HepG2 (cell line): ENCODE results near the gene SETD7. TPM values are rescaled to one million over a fixed set of nuclear protein-coding genes. Genes with fewer than 3 reads are reported as not detected.
A peak's percentile ranks its signal among the peaks of the same experiment; 100 is the strongest.

Experiments used
- CBFB ChIP-seq: sonication (generic); formaldehyde crosslinking; IDR thresholded peaks from 2 replicates; pipeline ENCODE4 v1.4.0; 2020; ENCODE audit warnings: missing genetic modification reagents
- EZH2 ChIP-seq: conservative IDR thresholded peaks from 2 replicates; pipeline ENCODE4 v1.6.1; 2012; ENCODE audit warnings: mild to moderate bottlenecking, low read depth, low read length, moderate library complexity
- HNRNPLL ChIP-seq: fragments of 200-400 bp; formaldehyde crosslinking; IDR thresholded peaks from 2 replicates; pipeline ENCODE4 v1.6.1; 2017; ENCODE audit warnings: mild to moderate bottlenecking, low read depth, low read length; ENCODE audit not compliant: poor library complexity, severe bottlenecking
- HOMEZ ChIP-seq: IDR thresholded peaks from 2 replicates; pipeline ENCODE4 v1.6.1; 2016; ENCODE audit warnings: low read depth
- HOXA9 ChIP-seq: sonication (generic); formaldehyde crosslinking; IDR thresholded peaks from 2 replicates; pipeline ENCODE4 v1.8.1; 2022; ENCODE audit warnings: missing genetic modification reagents, mild to moderate bottlenecking, moderate library complexity, borderline replicate concordance
- IRX3 ChIP-seq: sonication (generic); formaldehyde crosslinking; IDR thresholded peaks from 2 replicates; pipeline ENCODE4 v1.8.1; 2023; ENCODE audit warnings: mild to moderate bottlenecking, low read depth, missing genetic modification reagents, borderline replicate concordance
- KDM2A ChIP-seq: sonication (generic); formaldehyde crosslinking; IDR thresholded peaks from 2 replicates; pipeline ENCODE4 v1.4.0; 2020; ENCODE audit warnings: low read depth, missing genetic modification reagents, borderline replicate concordance
- MTERF4 ChIP-seq: sonication (generic); formaldehyde crosslinking; IDR thresholded peaks from 2 replicates; pipeline ENCODE4 v1.8.0; 2023; ENCODE audit warnings: mild to moderate bottlenecking, missing genetic modification reagents
- REPIN1 ChIP-seq: sonication (generic); formaldehyde crosslinking; IDR thresholded peaks from 2 replicates; pipeline ENCODE4 v1.8.0; 2022; ENCODE audit warnings: missing genetic modification reagents, low read depth, mild to moderate bottlenecking, borderline replicate concordance
- SP140L ChIP-seq: sonication (generic); formaldehyde crosslinking; IDR thresholded peaks from 2 replicates; pipeline ENCODE4 v1.4.0; 2020; ENCODE audit warnings: missing genetic modification reagents, borderline replicate concordance
- TFAP4 ChIP-seq: sonication (generic); IDR thresholded peaks from 2 replicates; pipeline ENCODE4 v1.6.1; 2016; ENCODE audit warnings: low read depth, borderline replicate concordance
- THRA ChIP-seq: sonication (generic); formaldehyde crosslinking; IDR thresholded peaks from 2 replicates; pipeline ENCODE4 v1.4.0; 2020; ENCODE audit warnings: missing genetic modification reagents, borderline replicate concordance
- YY1 ChIP-seq: IDR thresholded peaks from 2 replicates; pipeline ENCODE4 v1.6.1; 2011; ENCODE audit warnings: low read length, low read depth, moderate library complexity, mild to moderate bottlenecking; ENCODE audit not compliant: insufficient read depth, insufficient replicate concordance
- ZNF253 ChIP-seq: sonication (generic); formaldehyde crosslinking; IDR thresholded peaks from 2 replicates; pipeline ENCODE4 v1.8.0; 2022; ENCODE audit warnings: mild to moderate bottlenecking, missing genetic modification reagents, borderline replicate concordance
- ZNF800 ChIP-seq: sonication (generic); formaldehyde crosslinking; IDR thresholded peaks from 2 replicates; pipeline ENCODE4 v1.4.0; 2020; ENCODE audit warnings: missing genetic modification reagents
- polyA plus RNA-seq, 8 experiments: library from polyadenylated mRNA; depleted of rRNA in 3 of 8; stranded (reverse) in 7 of 8; unstranded in 1 of 8; fragments of >200 nt; fragmentation: Illumina TruSeq in 4 of 8; extraction: Trizol in 4 of 8; gene quantifications; 2 replicates each; pipeline versions ENCODE4 v1.2.1 to v1.2.3, GENCODE V29; 2011 to 2016; ENCODE audit warnings: low read depth in 4 of 8, missing spikeins in 1 of 8, mixed read lengths in 1 of 8; ENCODE audit not compliant: insufficient read depth in 1 of 8
- total RNA-seq, 5 experiments: library from RNA; depleted of rRNA; stranded (reverse); fragments of >200 nt; fragmentation: Illumina TruSeq; extraction: Trizol; gene quantifications; 2 replicates each; pipeline ENCODE4 v1.2.3, GENCODE V29; 2016; ENCODE audit warnings: low read depth in 1 of 5

The SETD7 gene
- total and polyA plus RNA-seq, 2 of the 13 experiments (the other 11 are each of a cell fraction or from before 2014, with no cell fraction given): 0.08 to 0.22 TPM

- TF ChIP-seq HOMEZ (CRISPR knock-in tag) (no peak), REPIN1 (CRISPR knock-in tag) (0 out of 2 replicates have a peak, but pooled peaks have one; percentile 20), EZH2 (0 out of 2 replicates have a peak, but pooled peaks have one; percentile 10), ZNF253 (CRISPR knock-in tag) (no peak), SP140L (CRISPR knock-in tag) (no peak), HOXA9 (CRISPR knock-in tag) (no peak), MTERF4 (no peak), IRX3 (CRISPR knock-in tag) (0 out of 2 replicates have a peak, but pooled peaks have one; percentile 26), THRA (CRISPR knock-in tag) (no peak), ZNF800 (CRISPR knock-in tag) (peak; percentile 87; the same call in 1 of the 2 replicates), CBFB (CRISPR knock-in tag) (no peak), KDM2A (CRISPR knock-in tag) (peak; percentile 29; the same call in 1 of the 2 replicates), HNRNPLL (peak; percentile 51), YY1 (peak; percentile 31), TFAP4 (peak; percentile 52; the same call in 1 of the 2 replicates)
Observed at GRCh38 chr4:139556071-139556723, at the start of gene SETD7 (continued).
